Measurements from ENCODE around the gene MAGIX.

GRCh38 chrX:49161632-49162031 is 926 bp upstream of the MAGIX start:
- TF ChIP-seq TAF1 (IDR thresholded peaks at IDR 0.05; ENCODE audit: low read depth) (no peak), ZBTB7A (IDR thresholded peaks at IDR 0.05; ENCODE audit: low read depth) (no peak), MAX (IDR thresholded peaks at IDR 0.05) (no peak), RAD21 (IDR thresholded peaks at IDR 0.05; ENCODE audit: low read depth) (no peak), USF1 (IDR thresholded peaks at IDR 0.05) (no peak)

Measured in Ishikawa (cell line).